ELR (cell line): ENCODE measurements around the gene GPR83.
A peak's percentile ranks its signal among the peaks of the same experiment; 100 is the strongest.
"Not testable (repeated sequence)": the region's sequence is repeated elsewhere in the genome, so short reads cannot be mapped to it uniquely, and the experiment has no call there.

Experiments
- DNase-seq: peaks from one replicate; pipeline ENCODE4 v3.0.0-alpha.2; 2015; ENCODE audit warnings: low read depth

Gene GPR83

DNA sequence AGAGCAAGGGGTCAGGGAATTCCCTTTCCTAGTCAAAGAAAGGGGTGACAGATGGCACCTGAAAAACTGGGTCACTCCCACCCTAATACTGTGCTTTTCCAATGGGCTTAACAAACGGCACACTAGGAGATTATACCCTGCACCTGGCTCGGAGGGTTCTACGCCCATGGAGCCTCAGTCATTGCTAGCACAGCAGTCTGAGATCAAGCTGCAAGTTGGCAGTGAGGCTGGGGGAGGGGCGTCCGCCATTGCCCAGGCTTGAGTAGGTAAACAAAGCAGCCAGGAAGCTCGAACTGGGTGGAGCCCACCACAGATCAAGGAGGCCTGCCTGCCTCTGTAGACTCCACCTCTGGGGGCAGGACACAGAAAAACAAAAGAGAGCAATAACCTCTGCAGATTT lies 30.6 kb downstream of the GPR83 start:
- not testable (repeated sequence) for DNase-seq

DNA sequence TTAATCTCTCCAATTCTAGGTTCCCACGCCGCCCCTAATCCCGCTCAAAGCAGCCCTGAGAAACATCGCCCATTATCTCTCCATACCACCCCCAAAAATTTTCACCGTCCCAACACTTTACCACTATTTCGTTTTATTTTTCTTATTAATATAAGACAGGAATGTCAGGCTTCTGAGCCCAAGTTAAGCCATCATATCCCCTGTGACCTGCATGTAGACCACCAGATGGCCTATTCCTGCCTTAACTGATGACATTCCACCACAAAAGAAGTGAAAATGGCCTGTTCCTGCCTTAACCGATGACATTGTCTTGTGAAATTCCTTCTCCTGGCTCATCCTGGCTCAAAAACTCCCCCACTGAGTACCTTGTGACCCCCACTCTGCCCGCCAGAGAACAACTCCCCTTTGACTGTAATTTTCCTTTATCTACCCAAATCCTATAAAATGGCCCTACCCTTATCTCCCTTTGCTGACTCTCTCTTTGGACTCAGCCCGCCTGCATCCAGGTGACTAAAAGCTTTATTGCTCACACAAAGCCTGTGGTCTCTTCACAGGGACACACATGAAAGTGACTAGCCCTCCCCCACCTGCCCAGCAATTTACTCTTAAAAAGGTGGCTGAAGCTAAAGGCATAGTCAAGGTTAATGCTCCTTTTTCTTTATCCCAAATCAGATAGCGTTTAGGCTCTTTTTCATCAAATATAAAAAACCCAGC lies 50.2 kb downstream of the GPR83 start:
- DNase-seq = not testable (repeated sequence)

DNA sequence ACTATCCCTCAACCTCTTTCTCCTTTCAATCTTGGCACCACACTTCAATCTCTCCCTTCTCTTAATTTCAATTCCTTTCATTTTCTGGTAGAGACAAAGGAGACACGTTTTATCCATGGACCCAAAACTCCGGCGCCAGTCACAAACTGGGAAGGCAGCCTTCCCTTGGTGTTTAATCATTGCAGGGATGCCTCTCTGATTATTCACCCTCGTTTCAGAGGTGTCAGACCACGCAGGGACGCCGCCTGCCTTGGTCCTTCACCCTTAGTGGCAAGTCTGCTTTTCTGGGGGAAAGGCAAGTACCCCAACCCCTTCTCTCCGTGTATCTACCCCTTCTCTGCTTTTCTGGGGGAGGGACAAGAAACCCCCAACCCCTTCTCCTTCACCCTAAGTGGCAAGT lies 54.9 kb downstream of the GPR83 start:
- DNase-seq = not testable (repeated sequence)

DNA sequence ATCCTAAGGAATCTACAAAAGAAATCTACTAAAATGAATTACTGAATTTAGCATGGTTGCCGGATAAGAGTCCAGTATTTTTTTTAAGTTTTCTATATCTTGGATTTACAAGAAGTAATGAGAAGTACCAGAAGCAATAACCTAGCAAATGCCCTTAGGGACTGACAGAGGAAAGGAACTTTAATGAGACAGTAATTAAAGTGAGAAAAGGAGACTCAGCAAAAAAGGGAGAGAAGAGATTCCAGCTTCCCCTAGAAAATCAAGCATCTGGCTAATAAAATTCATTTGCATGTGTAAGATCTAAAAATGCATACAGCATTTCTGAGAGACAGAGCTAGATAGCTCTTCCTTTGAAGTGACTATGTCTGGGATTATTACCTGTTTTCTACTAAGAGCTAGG lies 57.7 kb downstream of the GPR83 start:
- no peak for DNase-seq

GRCh38 chr11:94342250-94342649 lies 59.0 kb downstream of the GPR83 start:
- DNase-seq = no peak

DNA sequence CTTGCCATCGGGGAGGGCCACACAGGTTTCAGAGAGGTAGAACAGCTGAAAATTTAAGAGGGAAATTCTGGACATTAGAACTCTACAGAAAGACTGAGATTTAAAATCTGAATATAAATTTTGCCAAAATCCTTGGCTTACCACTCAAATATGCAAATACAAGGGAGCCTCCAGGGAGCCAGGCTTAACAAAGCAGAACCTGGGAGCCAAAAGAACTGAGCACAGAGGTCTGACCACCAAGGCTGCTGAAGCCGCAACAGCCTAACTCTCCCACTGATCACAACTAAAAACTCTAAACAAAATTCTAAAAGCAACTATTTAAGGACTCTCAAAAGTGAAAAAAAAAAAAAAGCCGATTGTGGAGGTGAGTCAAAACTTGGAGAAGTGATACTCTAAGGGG lies 62.6 kb downstream of the GPR83 start:
- DNase-seq = no peak

- no peak for DNase-seq
Measured at GRCh38 chr11:94336033-94336432, 65.2 kb downstream of the GPR83 start.

GRCh38 chr11:94332814-94333213 lies 68.4 kb downstream of the GPR83 start:
- no peak for DNase-seq

DNA sequence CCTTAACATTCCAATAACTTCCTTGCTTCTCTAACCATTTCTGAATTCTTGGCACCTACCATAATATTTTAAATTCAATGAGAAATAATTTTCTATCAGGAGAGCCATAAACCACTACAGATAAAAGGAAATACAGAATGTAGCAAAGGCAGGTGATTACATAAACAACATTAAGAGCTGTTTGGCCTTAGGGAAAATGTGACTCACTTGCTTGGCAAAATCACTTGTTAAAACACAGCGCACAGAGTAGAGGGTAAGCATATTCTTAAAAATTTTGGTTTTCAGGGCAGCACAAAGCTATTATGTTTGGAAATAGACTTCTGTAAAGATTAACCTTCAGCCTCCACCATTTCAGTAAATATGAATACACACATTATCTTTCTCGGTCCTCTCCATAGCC lies 70.4 kb downstream of the GPR83 start:
- DNase-seq = peak; percentile 39

DNA sequence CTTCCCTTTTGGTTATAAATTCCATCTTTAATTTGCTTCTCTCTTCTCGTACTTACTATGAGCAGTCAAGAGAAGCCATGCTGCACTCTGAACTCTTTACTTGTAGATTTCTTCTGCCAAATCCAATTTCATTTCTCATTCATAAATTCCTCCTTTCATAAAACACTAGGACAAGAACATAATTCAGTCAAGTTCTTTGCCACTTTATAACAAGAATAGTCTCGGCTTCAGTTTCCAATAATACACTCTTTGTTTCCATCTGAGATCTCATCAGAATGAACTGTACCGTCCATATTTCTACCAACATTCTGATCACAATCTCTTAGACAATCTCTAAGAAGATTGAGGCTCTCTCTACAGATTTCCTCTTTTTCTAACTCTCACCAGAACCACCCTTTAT lies 71.7 kb downstream of the GPR83 start:
- no peak for DNase-seq

GRCh38 chr11:94328587-94329080 lies 72.6 kb downstream of the GPR83 start:
- no peak for DNase-seq
